ENCODE measurements around the gene FA2H. TPM values are rescaled to one million over a fixed set of nuclear protein-coding genes. Genes with fewer than 3 reads are reported as not detected.

The FA2H gene
- polyA plus RNA-seq, 2 of the 4 experiments (the other 2 are of a cell fraction) = 5.6 to 7.1 TPM

GRCh38 chr16:74718741-74719610, 55.6 kb downstream of the FA2H start:
- no peaks in the 10 kb centered on the region for H3K4me1 ChIP-seq
- H3K4me3 ChIP-seq = no peak overlapping the region
- ATAC-seq (peak in 1 of 2 experiments; percentile 57; a peak in 2 of 6 replicates), DNase-seq (ENCODE audit: low read depth in 1 of 2, low spot score in 1 of 2) (no peak), FAIRE-seq (no peak)
- H3K4me2 ChIP-seq = no peak overlapping the region
- no peak overlapping the region for H3K27ac ChIP-seq
- H3K9me3 ChIP-seq = no peaks in the 10 kb centered on the region
- WGBS (ENCODE audit: missing lambda C conversion rate) = 79% methylated on average over 18 of the region's 27 CpGs
- ChIA-PET CTCF (interaction anchor here (1.1 to 3.8 kb wide), 8 partner anchors 8 to 144 kb away, joined by 3 to 25 read pairs (median 4); partner anchors contain the start of gene FA2H), POLR2A (no interaction called here)
- TF ChIP-seq JUNB (IDR thresholded peaks at IDR 0.05) = no peak
- TF ChIP-seq HES2 (IDR thresholded peaks at IDR 0.05) = no peak
- 0 out of 5 replicates have a peak, but pooled peaks of 1 of the 2 experiments have one; percentile 6 for TF ChIP-seq RAD21 (conservative IDR thresholded peaks at IDR 0.05 in 1 of 2, IDR thresholded peaks at IDR 0.05 in 1 of 2)

- ATAC-seq (no peak; a peak in 1 of 6 replicates), FAIRE-seq (no peak), DNase-seq (ENCODE audit: low read depth in 1 of 2, low spot score in 1 of 2) (no peak)
- no peak overlapping the region for H3K4me3 ChIP-seq
- TF ChIP-seq, protein P1, sequence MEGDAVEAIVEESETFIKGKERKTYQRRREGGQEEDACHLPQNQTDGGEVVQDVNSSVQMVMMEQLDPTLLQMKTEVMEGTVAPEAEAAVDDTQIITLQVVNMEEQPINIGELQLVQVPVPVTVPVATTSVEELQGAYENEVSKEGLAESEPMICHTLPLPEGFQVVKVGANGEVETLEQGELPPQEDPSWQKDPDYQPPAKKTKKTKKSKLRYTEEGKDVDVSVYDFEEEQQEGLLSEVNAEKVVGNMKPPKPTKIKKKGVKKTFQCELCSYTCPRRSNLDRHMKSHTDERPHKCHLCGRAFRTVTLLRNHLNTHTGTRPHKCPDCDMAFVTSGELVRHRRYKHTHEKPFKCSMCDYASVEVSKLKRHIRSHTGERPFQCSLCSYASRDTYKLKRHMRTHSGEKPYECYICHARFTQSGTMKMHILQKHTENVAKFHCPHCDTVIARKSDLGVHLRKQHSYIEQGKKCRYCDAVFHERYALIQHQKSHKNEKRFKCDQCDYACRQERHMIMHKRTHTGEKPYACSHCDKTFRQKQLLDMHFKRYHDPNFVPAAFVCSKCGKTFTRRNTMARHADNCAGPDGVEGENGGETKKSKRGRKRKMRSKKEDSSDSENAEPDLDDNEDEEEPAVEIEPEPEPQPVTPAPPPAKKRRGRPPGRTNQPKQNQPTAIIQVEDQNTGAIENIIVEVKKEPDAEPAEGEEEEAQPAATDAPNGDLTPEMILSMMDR (IDR thresholded peaks at IDR 0.05) = no peak
- TF ChIP-seq ZC3H11A (IDR thresholded peaks at IDR 0.05) = no peak
- TF ChIP-seq, protein P2, sequence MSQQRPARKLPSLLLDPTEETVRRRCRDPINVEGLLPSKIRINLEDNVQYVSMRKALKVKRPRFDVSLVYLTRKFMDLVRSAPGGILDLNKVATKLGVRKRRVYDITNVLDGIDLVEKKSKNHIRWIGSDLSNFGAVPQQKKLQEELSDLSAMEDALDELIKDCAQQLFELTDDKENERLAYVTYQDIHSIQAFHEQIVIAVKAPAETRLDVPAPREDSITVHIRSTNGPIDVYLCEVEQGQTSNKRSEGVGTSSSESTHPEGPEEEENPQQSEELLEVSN (IDR thresholded peaks at IDR 0.05; ENCODE audit: borderline replicate concordance, low read depth) = no peak
- TF ChIP-seq RARB (CRISPR knock-in tag; IDR thresholded peaks at IDR 0.05) = no peak
- no peak for TF ChIP-seq CBX8 (IDR thresholded peaks at IDR 0.05)
- no peak for TF ChIP-seq ZFP36 (IDR thresholded peaks at IDR 0.05; ENCODE audit: borderline replicate concordance, partially characterized antibody)
- TF ChIP-seq NR3C1 (IDR thresholded peaks at IDR 0.05) = no peak
- no peak for TF ChIP-seq CHD2 (IDR thresholded peaks at IDR 0.05; ENCODE audit: low read length, partially characterized antibody)
- no peak for TF ChIP-seq EHMT2 (IDR thresholded peaks at IDR 0.05; ENCODE audit: low read depth)
- TF ChIP-seq RFX5 (IDR thresholded peaks at IDR 0.05) = no peak
- no peak for TF ChIP-seq REST (IDR thresholded peaks at IDR 0.05)
- TF ChIP-seq, protein P3, sequence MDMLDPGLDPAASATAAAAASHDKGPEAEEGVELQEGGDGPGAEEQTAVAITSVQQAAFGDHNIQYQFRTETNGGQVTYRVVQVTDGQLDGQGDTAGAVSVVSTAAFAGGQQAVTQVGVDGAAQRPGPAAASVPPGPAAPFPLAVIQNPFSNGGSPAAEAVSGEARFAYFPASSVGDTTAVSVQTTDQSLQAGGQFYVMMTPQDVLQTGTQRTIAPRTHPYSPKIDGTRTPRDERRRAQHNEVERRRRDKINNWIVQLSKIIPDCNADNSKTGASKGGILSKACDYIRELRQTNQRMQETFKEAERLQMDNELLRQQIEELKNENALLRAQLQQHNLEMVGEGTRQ (IDR thresholded peaks at IDR 0.05) = no peak
- CTCF ChIA-PET = interaction anchor here (1.2 to 3.8 kb wide), 7 partner anchors 8 to 144 kb away, joined by 3 to 25 read pairs (median 4); partner anchors contain the start of gene FA2H
- WGBS (ENCODE audit: missing lambda C conversion rate) = 92% methylated on average over 13 of the region's 13 CpGs
- no peak overlapping the region for H3K27ac ChIP-seq
- no peaks in the 10 kb centered on the region for H3K4me1 ChIP-seq
- no peak overlapping the region for H3K4me2 ChIP-seq
- POLR2A ChIA-PET = no interaction called here
- no peaks in the 10 kb centered on the region for H3K9me3 ChIP-seq
These were observed 56.5 kb downstream of the FA2H start for GRCh38 chr16:74718140-74718539.
